Ishikawa (cell line): Measurements from ENCODE around the gene MFSD2A.

Experiments
- CEBPB ChIP-seq: IDR thresholded peaks from 2 replicates; pipeline ENCODE4 v1.6.1; 2012
- CREB1 ChIP-seq: IDR thresholded peaks from 2 replicates; pipeline ENCODE4 v1.6.1; 2012; ENCODE audit warnings: low read depth
- EGR1 ChIP-seq: IDR thresholded peaks from 2 replicates; pipeline ENCODE4 v1.6.1; 2012
- EP300 ChIP-seq: IDR thresholded peaks from 2 replicates; pipeline ENCODE4 v1.6.1; 2012; ENCODE audit warnings: borderline replicate concordance
- FOXM1 ChIP-seq: IDR thresholded peaks from 2 replicates; pipeline ENCODE4 v1.6.1; 2012; ENCODE audit warnings: low read depth, borderline replicate concordance
- NFIC ChIP-seq: IDR thresholded peaks from 2 replicates; pipeline ENCODE4 v1.6.1; 2012
- RAD21 ChIP-seq: IDR thresholded peaks from 2 replicates; pipeline ENCODE4 v1.6.1; 2012; ENCODE audit warnings: low read depth
- REST ChIP-seq: IDR thresholded peaks from 2 replicates; pipeline ENCODE4 v1.6.1; 2012; ENCODE audit warnings: low read depth, mild to moderate bottlenecking
- TAF1 ChIP-seq: IDR thresholded peaks from 2 replicates; pipeline ENCODE4 v1.6.1; 2012; ENCODE audit warnings: low read depth, mild to moderate bottlenecking
- TCF12 ChIP-seq: IDR thresholded peaks from 2 replicates; pipeline ENCODE4 v1.6.1; 2012; ENCODE audit warnings: low read depth
- TEAD4 ChIP-seq: IDR thresholded peaks from 2 replicates; pipeline ENCODE4 v1.6.1; 2012
- YY1 ChIP-seq: IDR thresholded peaks from 2 replicates; pipeline ENCODE4 v1.6.1; 2012; ENCODE audit warnings: low read depth
- ZBTB7A ChIP-seq: IDR thresholded peaks from 2 replicates; pipeline ENCODE4 v1.6.1; 2012; ENCODE audit warnings: low read depth
- TF ChIP-seq, protein P1 (sequence below): IDR thresholded peaks from 2 replicates; pipeline ENCODE4 v1.6.1; 2012
- TF ChIP-seq, protein P2 (sequence below): IDR thresholded peaks from 2 replicates; pipeline ENCODE4 v1.6.1; 2012

MFSD2A gene

GRCh38 chr1:40014253-40014706 lies 59.3 kb downstream of the MFSD2A start:
- TF ChIP-seq TEAD4 (no peak), EGR1 (no peak)

- TF ChIP-seq TEAD4 (no peak), TAF1 (no peak), ZBTB7A (no peak), CREB1 (no peak), YY1 (no peak), RAD21 (no peak)
- TF ChIP-seq, protein P1, sequence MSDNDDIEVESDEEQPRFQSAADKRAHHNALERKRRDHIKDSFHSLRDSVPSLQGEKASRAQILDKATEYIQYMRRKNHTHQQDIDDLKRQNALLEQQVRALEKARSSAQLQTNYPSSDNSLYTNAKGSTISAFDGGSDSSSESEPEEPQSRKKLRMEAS = no peak
Measured at GRCh38 chr1:40014812-40015594, 60.1 kb downstream of the MFSD2A start.

- TF ChIP-seq, protein P2, sequence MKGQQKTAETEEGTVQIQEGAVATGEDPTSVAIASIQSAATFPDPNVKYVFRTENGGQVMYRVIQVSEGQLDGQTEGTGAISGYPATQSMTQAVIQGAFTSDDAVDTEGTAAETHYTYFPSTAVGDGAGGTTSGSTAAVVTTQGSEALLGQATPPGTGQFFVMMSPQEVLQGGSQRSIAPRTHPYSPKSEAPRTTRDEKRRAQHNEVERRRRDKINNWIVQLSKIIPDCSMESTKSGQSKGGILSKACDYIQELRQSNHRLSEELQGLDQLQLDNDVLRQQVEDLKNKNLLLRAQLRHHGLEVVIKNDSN = no peak
- TF ChIP-seq RAD21 (no peak), YY1 (no peak), ZBTB7A (no peak), CEBPB (no peak), REST (no peak), NFIC (no peak), TCF12 (no peak), CREB1 (no peak), TEAD4 (no peak), TAF1 (no peak), EGR1 (no peak), FOXM1 (no peak), EP300 (no peak)
- TF ChIP-seq, protein P1 = no peak
Measured at GRCh38 chr1:40017951-40018575, 63.1 kb downstream of the MFSD2A start.
